GM19468 (cell line): Measurements from ENCODE around the gene WDR55.
"Not testable (repeated sequence)": the region's sequence is repeated elsewhere in the genome, so short reads cannot be mapped to it uniquely, and the experiment has no call there.

Experiments used
- ATAC-seq: cut with Tn5 transposase; IDR thresholded peaks from one replicate; pipeline ENCODE4 v1.9.1; 2021; ENCODE audit warnings: mild to moderate bottlenecking, moderate library complexity, moderate number of reproducible peaks; ENCODE audit not compliant: unreplicated experiment; ENCODE audit errors: extremely low read depth

WDR55 gene

DNA sequence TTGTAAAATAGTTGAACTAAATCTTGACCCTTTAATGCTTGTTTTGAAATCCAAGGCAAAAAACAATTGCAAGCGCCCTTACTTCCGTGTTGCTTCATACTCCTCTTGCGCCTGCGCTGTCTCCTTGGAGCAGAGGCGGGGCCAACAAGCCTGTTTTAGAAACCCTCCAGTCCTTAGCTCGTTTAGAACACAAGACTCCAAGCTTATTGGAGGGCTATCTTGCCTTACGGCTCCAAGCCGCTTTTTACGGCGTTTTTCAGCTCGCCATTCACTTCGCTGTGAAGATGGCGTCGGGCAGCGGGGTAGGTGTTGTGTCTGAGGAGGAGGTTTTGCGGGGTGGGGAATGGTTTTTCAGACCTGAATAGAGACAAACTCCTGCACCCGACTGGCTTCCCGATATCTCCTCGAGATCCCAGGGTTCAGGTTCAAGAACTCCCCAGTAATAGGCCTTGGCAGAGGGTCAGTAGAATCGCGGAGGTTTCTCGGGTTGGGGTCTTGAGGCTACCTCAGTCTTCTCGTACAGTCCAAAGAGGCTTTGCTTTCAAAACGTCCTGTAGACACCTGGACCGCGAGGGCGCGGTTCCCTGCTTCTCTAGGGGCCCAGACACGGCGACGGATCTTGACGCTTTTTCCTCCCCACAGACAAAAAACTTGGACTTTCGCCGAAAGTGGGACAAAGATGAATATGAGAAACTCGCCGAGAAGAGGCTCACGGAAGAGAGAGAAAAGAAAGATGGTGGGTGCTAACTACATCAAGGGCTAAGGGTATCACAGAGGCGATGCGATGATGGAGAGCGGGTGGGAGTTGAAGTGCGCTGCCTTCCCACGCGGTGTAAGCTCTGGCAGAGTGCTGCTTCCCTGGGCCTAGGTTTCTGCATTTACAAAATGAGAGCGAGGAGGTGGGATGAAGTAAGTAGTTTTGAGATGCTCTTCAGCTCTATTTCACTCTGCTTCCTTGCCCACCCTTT lies 35.8 kb downstream of the WDR55 start, which contains the start of gene ZMAT2:
TSS of gene ZMAT2 (plus strand) at position 271 of the 968 bp plus-strand sequence. CDS start at position 285, 14 bp downstream.
- ATAC-seq = peak; percentile 88

DNA sequence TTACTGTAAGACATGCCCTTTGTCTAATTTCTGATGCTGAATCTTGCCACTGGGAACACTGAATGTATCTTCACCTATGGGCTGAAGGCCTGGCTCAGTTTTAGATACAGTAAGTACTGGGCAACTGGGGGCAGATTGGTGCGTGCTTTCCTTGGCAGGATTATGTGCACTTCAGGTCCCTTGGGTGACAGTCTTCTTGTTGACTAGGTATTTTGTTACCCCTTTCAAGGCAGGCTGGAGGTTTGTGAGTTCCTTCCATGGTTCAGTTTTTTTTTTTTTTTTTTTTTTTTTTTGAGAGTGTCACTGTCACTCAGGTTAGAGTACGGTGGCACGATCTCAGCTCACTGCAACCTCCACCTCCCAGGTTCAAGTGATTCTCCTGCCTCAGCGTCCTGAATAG lies 43.1 kb downstream of the WDR55 start:
- no peak for ATAC-seq

DNA sequence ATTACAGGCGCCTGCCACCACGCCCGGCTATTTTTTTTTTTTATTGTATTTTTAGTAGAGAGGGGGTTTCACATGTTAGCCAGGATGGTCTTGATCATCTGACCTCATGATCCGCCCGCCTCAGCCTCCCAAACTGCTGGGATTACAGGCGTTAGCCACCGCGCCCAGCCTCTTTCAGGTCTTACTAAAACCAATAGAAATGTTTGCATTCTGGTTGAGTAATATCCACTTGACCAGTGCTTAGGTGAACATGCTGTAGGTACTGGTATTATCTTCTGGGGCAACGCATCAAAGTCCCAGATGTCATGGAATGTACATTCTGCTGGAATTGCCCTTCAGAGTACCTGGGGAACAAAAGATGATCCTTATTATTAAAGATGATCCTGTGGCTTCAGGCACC lies 44.1 kb downstream of the WDR55 start:
- ATAC-seq = not testable (repeated sequence)

DNA sequence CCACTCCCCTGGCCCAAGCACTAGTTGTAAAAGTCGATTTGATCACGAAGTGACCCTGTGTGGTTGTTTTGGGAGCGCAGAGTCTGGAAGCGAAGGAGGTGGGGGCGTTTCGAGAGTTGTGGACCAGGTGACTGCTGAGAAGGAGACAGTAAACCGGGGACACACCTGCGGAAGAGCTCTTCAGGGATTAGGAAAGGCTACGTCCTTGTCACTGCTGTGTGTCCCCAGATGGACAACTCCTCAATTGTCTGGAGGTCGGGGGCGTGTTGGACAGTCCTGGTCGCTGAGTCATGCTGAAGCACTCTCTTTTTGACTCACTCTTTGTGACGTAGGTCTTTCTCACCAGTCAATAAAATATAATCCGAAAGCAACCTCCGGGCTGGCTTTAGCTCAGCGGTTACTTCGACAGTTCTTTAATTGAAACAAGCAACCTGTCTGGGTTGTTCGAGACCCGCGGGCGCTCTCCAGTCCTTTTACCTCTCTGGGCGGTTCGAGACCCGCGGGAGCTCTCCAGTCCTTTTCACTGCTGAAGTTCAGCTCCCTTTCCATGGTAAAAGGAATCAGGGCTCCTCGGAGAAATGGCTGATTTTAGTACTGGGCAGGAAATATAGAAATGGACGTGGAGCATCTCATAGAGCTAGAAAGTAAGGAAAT lies 46.3 kb downstream of the WDR55 start:
- peak; percentile 93 for ATAC-seq

DNA sequence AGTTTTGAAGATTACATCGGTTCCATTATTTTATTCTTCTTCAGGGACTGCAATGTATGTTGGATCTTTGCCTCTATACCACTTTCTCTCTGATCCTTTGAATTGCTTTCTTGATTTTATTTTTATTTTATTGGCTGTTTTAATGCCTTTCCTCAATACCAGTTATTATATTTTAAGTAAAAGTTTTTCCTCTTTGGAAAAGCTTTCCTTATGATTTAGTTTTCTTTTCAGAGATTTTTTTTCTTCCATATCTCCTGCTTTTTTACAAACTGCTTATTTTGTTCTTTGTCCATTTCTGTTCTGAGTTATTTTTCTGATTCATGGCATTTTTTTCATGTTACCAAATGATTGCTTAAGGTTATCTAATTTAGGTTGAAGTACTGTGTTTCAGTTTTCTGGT lies 47.1 kb downstream of the WDR55 start:
- no peak for ATAC-seq

DNA sequence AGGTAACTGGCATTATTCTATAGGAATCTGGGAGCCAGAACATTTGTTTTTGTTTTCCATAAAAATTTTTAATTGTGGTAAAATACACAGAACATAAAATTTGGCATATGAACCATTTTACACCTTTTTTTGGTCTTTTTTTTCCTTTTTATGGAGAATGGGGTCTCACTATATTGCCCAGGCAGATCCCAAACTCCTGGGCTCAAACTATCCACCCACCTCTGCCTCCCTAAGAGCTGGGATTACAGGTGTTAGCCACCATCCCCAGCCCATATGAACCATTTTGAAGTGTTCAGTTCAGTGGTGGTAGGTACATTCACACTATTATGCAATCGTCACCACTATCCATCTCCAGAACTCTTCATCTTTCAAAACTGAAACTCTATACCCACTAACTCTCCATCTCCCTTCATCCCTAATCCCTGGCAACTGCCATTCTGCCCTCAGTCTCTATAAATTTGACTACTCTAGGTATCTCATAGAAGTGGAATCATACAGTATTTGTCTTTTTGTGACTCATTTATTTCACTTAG lies 48.9 kb downstream of the WDR55 start:
- ATAC-seq = no peak

DNA sequence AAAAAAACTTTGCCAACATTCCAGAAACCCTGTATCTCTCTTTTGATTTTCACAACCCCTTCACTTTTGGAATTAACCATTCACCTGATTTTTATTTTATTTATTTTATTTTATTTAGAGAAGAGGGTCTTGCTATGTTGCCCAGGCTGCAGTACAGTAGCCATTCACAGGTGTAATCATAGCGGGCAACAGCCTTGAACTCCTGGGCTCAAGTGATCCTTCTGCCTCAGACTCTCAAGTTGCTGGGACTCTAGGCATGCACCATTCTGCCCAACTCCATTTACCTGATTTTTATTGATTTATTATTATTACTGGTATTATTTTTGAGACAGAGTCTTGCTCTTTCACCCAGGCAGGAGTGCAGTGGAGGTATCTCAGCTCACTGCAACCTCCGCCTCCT lies 51.5 kb downstream of the WDR55 start:
- not testable (repeated sequence) for ATAC-seq

DNA sequence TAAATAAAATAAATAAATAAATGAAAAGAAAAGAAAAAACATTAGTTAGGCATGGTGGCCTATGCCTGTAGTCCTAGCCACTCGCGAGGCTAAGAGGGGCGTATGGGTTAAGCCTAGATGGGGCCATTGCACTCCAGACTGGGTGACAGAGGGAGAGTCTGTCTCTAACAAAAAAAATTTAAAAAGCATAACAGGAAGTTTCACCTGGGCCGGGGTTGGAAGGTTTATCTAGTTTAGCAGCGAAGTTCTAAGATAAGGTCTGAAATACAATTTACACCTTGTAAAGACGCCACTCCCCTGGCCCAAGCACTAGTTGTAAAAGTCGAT lies 53.5 kb downstream of the WDR55 start:
- ATAC-seq = no peak

DNA sequence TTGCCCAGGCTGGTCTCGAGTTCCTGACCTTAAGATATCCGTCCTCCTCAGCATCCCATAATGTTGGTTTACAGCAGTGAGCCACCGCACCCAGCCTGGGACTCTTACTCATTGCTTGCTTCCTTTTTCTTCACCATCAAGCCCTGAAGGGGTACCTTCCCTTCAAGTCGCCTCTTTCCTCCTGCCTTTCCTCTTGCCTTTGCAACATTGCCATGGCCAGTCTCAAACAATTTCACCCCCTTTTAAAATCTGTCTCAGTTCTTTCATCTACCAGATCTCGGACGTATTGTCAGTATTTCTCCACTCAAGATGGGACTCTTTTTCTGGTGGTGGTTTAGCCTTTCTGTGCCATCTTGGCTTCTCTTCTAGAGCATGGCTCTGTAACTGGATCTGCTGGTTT lies 56.0 kb downstream of the WDR55 start:
- ATAC-seq = not testable (repeated sequence)

DNA sequence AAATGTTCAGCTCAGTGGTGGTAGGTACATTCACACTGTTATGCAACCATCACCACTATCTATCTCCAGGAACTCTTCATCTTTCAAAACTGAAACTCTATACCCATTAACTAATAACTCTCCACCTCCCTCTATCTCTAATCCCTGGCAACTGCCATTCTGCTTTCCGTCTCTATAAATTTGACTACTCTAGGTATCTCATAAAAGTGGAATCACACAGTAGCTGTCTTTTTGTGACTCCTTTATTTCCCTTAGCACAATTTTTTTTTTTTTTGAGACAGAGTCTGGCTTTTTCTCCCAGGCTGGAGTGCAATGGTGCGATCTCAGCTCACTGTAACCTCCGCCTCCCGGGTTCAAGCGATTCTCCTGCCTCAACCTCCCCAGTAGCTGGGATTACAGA lies 56.7 kb downstream of the WDR55 start:
- ATAC-seq = not testable (repeated sequence)
